ENCODE data around the gene MLLT3.

MLLT3 gene

DNA sequence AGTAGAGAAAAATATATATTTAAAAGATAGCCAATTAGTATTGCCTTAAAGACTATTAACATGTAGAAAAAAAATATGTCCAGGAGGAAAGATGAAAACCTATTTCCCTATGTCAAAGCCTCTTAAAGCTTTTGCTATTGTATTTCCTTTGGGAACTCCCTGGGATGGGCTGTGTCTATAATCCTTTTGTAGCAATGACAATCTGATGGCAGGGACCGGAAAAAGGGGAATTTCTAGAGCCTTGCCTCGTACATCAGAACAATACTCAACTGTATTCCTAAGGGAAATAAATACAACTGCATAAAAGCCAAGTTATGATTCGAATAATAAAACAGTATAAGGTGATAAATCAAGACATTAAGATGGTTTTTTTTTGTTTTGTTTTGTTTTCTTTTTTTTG is 257.3 kb downstream of the MLLT3 start:
- Histone ChIP-seq H3K4me3 (ENCODE audit: low read depth in 1 of 2, low read length in 2 of 2) (no peak overlapping the region), H3K4me1 (ENCODE audit: insufficient read depth, low read length) (peaks cover 10% of the 10 kb centered on the region), H3K36me3 (ENCODE audit: insufficient read depth, low read length) (peaks cover 6% of the 10 kb centered on the region), H3K27ac (ENCODE audit: low read depth, low read length) (no peak overlapping the region), H3K9me3 (ENCODE audit: low read length) (no peaks in the 10 kb centered on the region), H3K27me3 (ENCODE audit: control insufficient read depth in 1 of 2, insufficient read depth in 2 of 2, low read length in 2 of 2) (no peaks in the 10 kb centered on the region), H3K9ac (ENCODE audit: low read length) (no peak overlapping the region)

DNA sequence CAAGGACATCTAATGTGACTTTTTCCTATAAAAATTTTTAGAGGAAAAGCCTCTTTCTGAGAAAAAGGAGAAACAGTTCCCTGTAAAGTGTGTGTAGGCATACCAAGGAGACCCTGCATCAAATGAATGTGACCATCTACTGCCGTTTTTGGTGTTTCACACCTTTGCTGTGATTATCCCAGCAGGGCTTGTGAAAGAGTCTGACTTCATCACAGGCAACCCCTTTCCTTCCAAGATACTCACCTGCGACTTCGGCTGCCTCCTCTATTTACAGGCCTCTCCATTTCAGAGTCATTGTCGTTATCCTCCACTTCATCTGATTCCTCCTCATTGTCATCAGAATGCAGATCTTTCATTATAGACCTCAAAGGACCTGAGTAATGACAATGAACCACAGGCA is 259.1 kb downstream of the MLLT3 start:
- Histone ChIP-seq H3K4me3 (ENCODE audit: low read depth in 1 of 2, low read length in 2 of 2) (no peak overlapping the region), H3K27ac (ENCODE audit: low read depth, low read length) (no peak overlapping the region), H3K36me3 (ENCODE audit: insufficient read depth, low read length) (peaks cover 6% of the 10 kb centered on the region), H3K9me3 (ENCODE audit: low read length) (no peaks in the 10 kb centered on the region), H3K27me3 (ENCODE audit: control insufficient read depth in 1 of 2, insufficient read depth in 2 of 2, low read length in 2 of 2) (no peaks in the 10 kb centered on the region), H3K9ac (ENCODE audit: low read length) (no peak overlapping the region), H3K4me1 (ENCODE audit: insufficient read depth, low read length) (peaks cover 1% of the 10 kb centered on the region)

GRCh38 chr9:20361656-20362570 is 260.4 kb downstream of the MLLT3 start:
- peaks cover 6% of the 10 kb centered on the region for H3K36me3 ChIP-seq (ENCODE audit: insufficient read depth, low read length)
- H3K27ac ChIP-seq (ENCODE audit: low read depth, low read length) = no peak overlapping the region
- H3K9me3 ChIP-seq (ENCODE audit: low read length) = no peaks in the 10 kb centered on the region
- H3K4me1 ChIP-seq (ENCODE audit: insufficient read depth, low read length) = peaks cover 8% of the 10 kb centered on the region
- no peak overlapping the region for H3K9ac ChIP-seq (ENCODE audit: low read length)
- no peaks in the 10 kb centered on the region for H3K27me3 ChIP-seq (ENCODE audit: control insufficient read depth in 1 of 2, insufficient read depth in 2 of 2, low read length in 2 of 2)
- no peak overlapping the region for H3K4me3 ChIP-seq (ENCODE audit: low read depth in 1 of 2, low read length in 2 of 2)

DNA sequence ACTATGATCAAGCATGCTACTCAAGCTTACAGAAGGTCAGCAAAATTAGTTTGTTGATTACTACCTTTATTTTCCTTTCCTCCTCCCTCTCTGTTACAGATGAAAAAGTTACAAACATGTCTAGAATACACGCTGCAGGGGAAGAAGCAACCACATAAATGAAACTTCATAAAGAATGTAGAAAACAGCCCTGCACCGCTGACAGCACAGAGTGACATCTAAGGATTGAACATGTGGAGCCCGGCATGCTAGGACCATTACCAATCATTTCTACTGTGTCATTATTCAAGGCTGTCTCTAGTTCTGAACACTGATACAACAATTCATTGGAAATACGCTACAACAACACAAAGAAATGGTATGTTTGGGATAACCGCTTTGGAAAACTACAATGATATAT is 261.1 kb downstream of the MLLT3 start:
- Histone ChIP-seq H3K9me3 (ENCODE audit: low read length) (no peaks in the 10 kb centered on the region), H3K4me1 (ENCODE audit: insufficient read depth, low read length) (peaks cover 14% of the 10 kb centered on the region), H3K27ac (ENCODE audit: low read depth, low read length) (no peak overlapping the region), H3K4me3 (ENCODE audit: low read depth in 1 of 2, low read length in 2 of 2) (no peak overlapping the region), H3K27me3 (ENCODE audit: control insufficient read depth in 1 of 2, insufficient read depth in 2 of 2, low read length in 2 of 2) (no peaks in the 10 kb centered on the region), H3K9ac (ENCODE audit: low read length) (no peak overlapping the region), H3K36me3 (ENCODE audit: insufficient read depth, low read length) (peaks cover 6% of the 10 kb centered on the region)

GRCh38 chr9:20358207-20358606 is 264.1 kb downstream of the MLLT3 start:
- Histone ChIP-seq H3K36me3 (ENCODE audit: insufficient read depth, low read length) (peaks cover 6% of the 10 kb centered on the region), H3K4me1 (ENCODE audit: insufficient read depth, low read length) (peaks cover 21% of the 10 kb centered on the region), H3K4me3 (ENCODE audit: low read depth in 1 of 2, low read length in 2 of 2) (no peak overlapping the region), H3K9me3 (ENCODE audit: low read length) (no peaks in the 10 kb centered on the region), H3K27ac (ENCODE audit: low read depth, low read length) (no peak overlapping the region), H3K27me3 (ENCODE audit: control insufficient read depth in 1 of 2, insufficient read depth in 2 of 2, low read length in 2 of 2) (no peaks in the 10 kb centered on the region), H3K9ac (ENCODE audit: low read length) (no peak overlapping the region)

DNA sequence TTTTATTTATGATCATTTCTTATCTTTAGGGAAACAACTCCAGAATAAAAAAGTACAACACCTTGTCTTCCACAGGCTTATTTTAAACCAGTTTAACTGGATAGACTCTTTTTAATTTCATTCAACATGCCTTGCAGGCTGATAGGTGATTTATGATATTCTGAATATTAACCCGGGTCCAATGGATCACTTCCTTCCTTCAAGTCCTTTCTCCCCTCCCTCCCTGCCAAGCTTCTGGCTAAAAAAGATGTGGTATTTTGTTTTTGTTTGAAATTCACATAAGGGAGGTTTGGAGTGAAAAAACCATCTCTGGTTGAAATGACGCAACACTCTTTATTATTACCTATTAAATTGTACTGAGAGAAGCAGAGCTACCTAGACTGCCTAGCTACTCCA is 265.3 kb downstream of the MLLT3 start:
- no peaks in the 10 kb centered on the region for H3K27me3 ChIP-seq (ENCODE audit: control insufficient read depth in 1 of 2, insufficient read depth in 2 of 2, low read length in 2 of 2)
- H3K9me3 ChIP-seq (ENCODE audit: low read length) = no peaks in the 10 kb centered on the region
- peaks cover 21% of the 10 kb centered on the region for H3K4me1 ChIP-seq (ENCODE audit: insufficient read depth, low read length)
- no peak overlapping the region for H3K27ac ChIP-seq (ENCODE audit: low read depth, low read length)
- H3K4me3 ChIP-seq (ENCODE audit: low read depth in 1 of 2, low read length in 2 of 2) = no peak overlapping the region
- H3K36me3 ChIP-seq (ENCODE audit: insufficient read depth, low read length) = peaks cover 4% of the 10 kb centered on the region
- H3K9ac ChIP-seq (ENCODE audit: low read length) = no peak overlapping the region

DNA sequence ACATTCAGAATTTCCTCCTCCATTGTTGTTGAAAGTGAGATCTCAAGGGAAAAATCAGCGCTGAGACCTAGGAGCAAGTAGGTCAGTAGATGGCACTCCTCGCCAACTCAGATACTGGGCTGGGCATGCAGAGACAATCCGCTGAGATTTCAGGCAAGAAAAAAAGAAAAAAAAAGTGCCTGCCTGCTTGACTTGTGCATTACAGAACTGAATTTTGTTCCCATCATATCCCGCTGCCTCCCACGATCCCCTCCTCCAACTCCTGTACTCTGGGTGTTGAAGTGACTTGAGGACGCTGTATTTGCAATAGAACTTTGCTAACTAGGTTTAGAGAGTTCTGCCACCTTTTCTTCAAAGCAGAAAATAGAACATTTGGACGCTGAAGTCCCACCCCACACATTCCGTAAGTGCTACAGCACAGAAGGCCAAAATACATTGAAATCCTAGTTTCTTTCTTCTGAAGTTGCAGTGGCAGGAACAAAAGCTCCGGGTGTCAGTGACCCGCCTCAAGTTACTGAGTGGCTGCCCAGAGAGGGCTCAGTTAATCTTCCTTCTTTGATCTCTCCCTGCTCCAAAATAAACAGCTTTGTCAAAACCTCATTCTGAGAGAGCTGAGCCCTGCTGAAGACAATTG is 265.8 kb downstream of the MLLT3 start:
- H3K9me3 ChIP-seq (ENCODE audit: low read length) = no peaks in the 10 kb centered on the region
- peaks cover 21% of the 10 kb centered on the region for H3K4me1 ChIP-seq (ENCODE audit: insufficient read depth, low read length)
- H3K36me3 ChIP-seq (ENCODE audit: insufficient read depth, low read length) = no peaks in the 10 kb centered on the region
- H3K27ac ChIP-seq (ENCODE audit: low read depth, low read length) = no peak overlapping the region
- H3K9ac ChIP-seq (ENCODE audit: low read length) = no peak overlapping the region
- peak overlapping the region in 1 of 2 donors; percentile 47 for H3K4me3 ChIP-seq (ENCODE audit: low read depth in 1 of 2, low read length in 2 of 2)
- H3K27me3 ChIP-seq (ENCODE audit: control insufficient read depth in 1 of 2, insufficient read depth in 2 of 2, low read length in 2 of 2) = no peaks in the 10 kb centered on the region

GRCh38 chr9:20355022-20355421 is 267.3 kb downstream of the MLLT3 start:
- Histone ChIP-seq H3K9ac (ENCODE audit: low read length) (no peak overlapping the region), H3K4me1 (ENCODE audit: insufficient read depth, low read length) (peaks cover 21% of the 10 kb centered on the region), H3K4me3 (ENCODE audit: low read depth in 1 of 2, low read length in 2 of 2) (no peak overlapping the region), H3K36me3 (ENCODE audit: insufficient read depth, low read length) (no peaks in the 10 kb centered on the region), H3K9me3 (ENCODE audit: low read length) (no peaks in the 10 kb centered on the region), H3K27me3 (ENCODE audit: control insufficient read depth in 1 of 2, insufficient read depth in 2 of 2, low read length in 2 of 2) (no peaks in the 10 kb centered on the region), H3K27ac (ENCODE audit: low read depth, low read length) (no peak overlapping the region)

GRCh38 chr9:20353931-20354652 is 268.2 kb downstream of the MLLT3 start:
- no peak overlapping the region for H3K27ac ChIP-seq (ENCODE audit: low read depth, low read length)
- H3K27me3 ChIP-seq (ENCODE audit: control insufficient read depth in 1 of 2, insufficient read depth in 2 of 2, low read length in 2 of 2) = no peaks in the 10 kb centered on the region
- no peak overlapping the region for H3K4me3 ChIP-seq (ENCODE audit: low read depth in 1 of 2, low read length in 2 of 2)
- peaks cover 21% of the 10 kb centered on the region for H3K4me1 ChIP-seq (ENCODE audit: insufficient read depth, low read length)
- H3K9ac ChIP-seq (ENCODE audit: low read length) = no peak overlapping the region
- H3K36me3 ChIP-seq (ENCODE audit: insufficient read depth, low read length) = no peaks in the 10 kb centered on the region
- H3K9me3 ChIP-seq (ENCODE audit: low read length) = no peaks in the 10 kb centered on the region

DNA sequence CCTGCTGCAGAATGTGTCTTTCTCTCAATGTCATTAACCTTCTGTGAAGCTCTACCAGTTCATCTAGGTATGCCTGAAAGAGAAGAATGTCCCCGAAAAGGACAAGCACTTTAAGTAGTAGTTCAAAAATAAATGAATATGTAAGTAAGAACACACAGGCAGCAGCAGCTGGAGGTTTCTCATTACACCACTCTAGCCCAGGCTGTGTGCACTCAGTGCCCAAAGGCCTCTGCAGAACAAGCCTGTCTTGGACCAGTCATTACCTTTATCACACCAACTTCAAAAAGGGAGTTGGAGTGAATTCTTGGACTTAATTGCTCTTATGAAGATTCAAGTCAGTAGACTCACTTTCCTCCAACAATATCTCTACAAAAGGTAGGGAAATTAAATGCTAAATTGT is 268.8 kb downstream of the MLLT3 start:
- no peaks in the 10 kb centered on the region for H3K27me3 ChIP-seq (ENCODE audit: control insufficient read depth in 1 of 2, insufficient read depth in 2 of 2, low read length in 2 of 2)
- no peaks in the 10 kb centered on the region for H3K9me3 ChIP-seq (ENCODE audit: low read length)
- H3K27ac ChIP-seq (ENCODE audit: low read depth, low read length) = no peak overlapping the region
- peaks cover 2% of the 10 kb centered on the region for H3K36me3 ChIP-seq (ENCODE audit: insufficient read depth, low read length)
- H3K4me1 ChIP-seq (ENCODE audit: insufficient read depth, low read length) = peaks cover 21% of the 10 kb centered on the region
- no peak overlapping the region for H3K9ac ChIP-seq (ENCODE audit: low read length)
- H3K4me3 ChIP-seq (ENCODE audit: low read depth in 1 of 2, low read length in 2 of 2) = no peak overlapping the region

- no peak overlapping the region for H3K4me3 ChIP-seq (ENCODE audit: low read depth in 1 of 2, low read length in 2 of 2)
- H3K36me3 ChIP-seq (ENCODE audit: insufficient read depth, low read length) = peaks cover 10% of the 10 kb centered on the region
- no peaks in the 10 kb centered on the region for H3K9me3 ChIP-seq (ENCODE audit: low read length)
- no peaks in the 10 kb centered on the region for H3K27me3 ChIP-seq (ENCODE audit: control insufficient read depth in 1 of 2, insufficient read depth in 2 of 2, low read length in 2 of 2)
- no peak overlapping the region for H3K9ac ChIP-seq (ENCODE audit: low read length)
- H3K4me1 ChIP-seq (ENCODE audit: insufficient read depth, low read length) = peaks cover 17% of the 10 kb centered on the region
- H3K27ac ChIP-seq (ENCODE audit: low read depth, low read length) = no peak overlapping the region
Measured at GRCh38 chr9:20352591-20352990, 269.7 kb downstream of the MLLT3 start.

Measured in muscle layer of colon (tissue), 2 donors.